Activated naive CD4-positive, alpha-beta T cell treated with anti-CD3 and anti-CD28 coated beads, Interleukin-2, amount 10 ng/mL, durations not matched to agents 7 days and 5 days (primary cell): ENCODE measurements around the gene NECTIN1.

Source experiments
- CTCF ChIA-PET: fragments of 350-600 bp; sonication (Branson Sonifier 250); formaldehyde crosslinking; loops from one replicate; lab custom pipeline; 2021; ENCODE audit warnings: antibody characterized with exemption; lab: Charles Lee
- DNase-seq: peaks from one replicate; pipeline ENCODE4 v3.0.0-alpha.2; 2020
- H3K27ac Mint-ChIP-seq: one replicate; pipeline ENCODE4 v1.8.0; 2021; ENCODE audit warnings: mild to moderate bottlenecking, moderate library complexity, mixed read lengths
- H3K27me3 Mint-ChIP-seq: one replicate; pipeline ENCODE4 v1.8.0; 2021; ENCODE audit warnings: mild to moderate bottlenecking, mixed read lengths
- H3K36me3 Mint-ChIP-seq: one replicate; pipeline ENCODE4 v1.8.0; 2021; ENCODE audit warnings: mixed read lengths
- H3K4me1 Mint-ChIP-seq: one replicate; pipeline ENCODE4 v1.8.0; 2021; ENCODE audit warnings: mixed read lengths
- H3K4me3 Mint-ChIP-seq: one replicate; pipeline ENCODE4 v1.8.0; 2021; ENCODE audit warnings: mild to moderate bottlenecking, moderate library complexity, mixed read lengths
- H3K9me3 Mint-ChIP-seq: one replicate; pipeline ENCODE4 v1.8.0; 2021; ENCODE audit warnings: mixed read lengths

Gene NECTIN1

DNA sequence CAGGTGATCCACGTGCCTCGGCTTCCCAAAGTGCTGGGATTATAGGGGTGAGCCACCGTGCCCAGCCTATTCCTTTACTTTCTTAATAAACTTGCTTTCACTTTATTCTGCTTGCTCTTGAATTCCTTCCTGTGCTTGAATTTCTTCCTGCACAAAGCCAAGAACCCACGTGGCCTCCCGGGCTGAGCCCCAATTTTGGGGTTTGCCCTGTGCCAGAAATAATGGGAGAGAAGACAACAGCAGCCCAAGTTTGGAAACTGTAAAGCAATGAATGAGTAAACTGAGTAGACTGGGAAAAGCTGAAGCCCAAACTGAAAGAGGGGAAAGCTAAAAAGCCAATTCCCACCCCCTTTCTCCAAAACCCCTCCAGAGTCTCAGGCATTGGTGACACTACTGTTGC is 136.4 kb downstream of the NECTIN1 start:
- peaks cover 29% of the 10 kb centered on the region for H3K27me3 Mint-ChIP-seq
- CTCF ChIA-PET = no interaction called here
- DNase-seq = no peak
- no peaks in the 10 kb centered on the region for H3K36me3 Mint-ChIP-seq
- H3K4me3 Mint-ChIP-seq = no peak overlapping the region
- no peak overlapping the region for H3K27ac Mint-ChIP-seq
- H3K9me3 Mint-ChIP-seq = no peaks in the 10 kb centered on the region
- peaks cover 2% of the 10 kb centered on the region for H3K4me1 Mint-ChIP-seq

DNA sequence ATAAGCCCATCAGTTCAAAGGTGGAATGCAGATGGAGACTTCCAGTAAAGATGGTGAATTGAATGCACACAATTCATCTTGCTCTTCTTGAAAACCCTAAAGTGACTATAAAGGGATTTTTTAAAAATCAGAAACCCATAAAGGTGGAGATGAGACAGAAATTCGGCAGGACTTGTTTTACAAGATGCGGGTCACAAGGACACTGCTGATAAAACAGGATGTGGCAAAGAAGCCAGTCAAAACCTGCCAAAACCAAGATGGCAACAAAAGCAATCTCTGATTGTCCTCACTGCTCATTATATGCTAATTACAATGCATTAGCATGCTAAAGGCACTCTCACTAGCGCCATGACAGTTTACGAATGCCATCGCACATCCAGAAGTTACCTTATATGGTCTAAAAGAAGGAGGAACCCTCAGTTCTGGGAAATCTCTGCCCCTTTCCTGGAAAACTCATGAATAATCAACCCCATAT is 137.1 kb downstream of the NECTIN1 start:
- peaks cover 2% of the 10 kb centered on the region for H3K4me1 Mint-ChIP-seq
- peaks cover 33% of the 10 kb centered on the region for H3K27me3 Mint-ChIP-seq
- no peak for DNase-seq
- H3K4me3 Mint-ChIP-seq = no peak overlapping the region
- CTCF ChIA-PET = no interaction called here
- no peaks in the 10 kb centered on the region for H3K9me3 Mint-ChIP-seq
- H3K36me3 Mint-ChIP-seq = no peaks in the 10 kb centered on the region
- H3K27ac Mint-ChIP-seq = no peak overlapping the region

DNA sequence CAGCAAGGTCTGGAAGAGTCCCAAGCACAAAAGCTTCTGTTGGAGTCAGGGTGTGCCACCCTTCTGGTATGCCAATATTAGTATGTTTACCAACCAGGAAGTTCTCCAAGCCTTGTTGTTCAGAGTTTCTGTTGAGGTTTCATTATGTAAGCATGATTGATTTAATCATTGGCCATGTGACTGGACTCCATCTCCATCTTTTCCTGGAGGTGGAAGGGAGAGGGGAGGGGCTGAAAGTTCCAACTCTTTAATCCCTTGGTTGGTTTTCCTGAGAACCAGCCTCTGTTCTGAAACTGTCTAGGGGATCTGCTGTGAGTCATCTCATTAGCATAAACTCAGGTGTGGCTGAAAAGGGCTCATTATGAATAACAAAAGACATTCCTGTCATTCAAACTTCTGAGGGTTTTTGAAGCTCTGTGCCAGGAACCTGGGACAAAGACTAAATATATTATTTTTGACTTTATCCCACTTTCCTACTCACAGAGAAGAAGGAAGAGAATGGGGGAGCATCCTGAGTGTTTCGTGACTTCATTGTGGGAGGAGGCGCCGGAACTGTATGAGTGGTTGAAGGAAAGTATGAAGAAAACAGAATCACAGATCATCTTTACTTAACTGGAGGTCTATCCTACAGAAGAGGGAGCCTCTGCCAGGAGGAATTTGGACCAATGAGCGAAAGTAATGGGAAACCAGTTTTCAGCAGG is 138.2 kb downstream of the NECTIN1 start:
- DNase-seq = no peak
- Mint-ChIP-seq H3K27ac (no peak overlapping the region), H3K4me3 (no peak overlapping the region), H3K36me3 (no peaks in the 10 kb centered on the region), H3K9me3 (no peaks in the 10 kb centered on the region), H3K4me1 (peaks cover 2% of the 10 kb centered on the region), H3K27me3 (peaks cover 43% of the 10 kb centered on the region)
- CTCF ChIA-PET = no interaction called here

DNA sequence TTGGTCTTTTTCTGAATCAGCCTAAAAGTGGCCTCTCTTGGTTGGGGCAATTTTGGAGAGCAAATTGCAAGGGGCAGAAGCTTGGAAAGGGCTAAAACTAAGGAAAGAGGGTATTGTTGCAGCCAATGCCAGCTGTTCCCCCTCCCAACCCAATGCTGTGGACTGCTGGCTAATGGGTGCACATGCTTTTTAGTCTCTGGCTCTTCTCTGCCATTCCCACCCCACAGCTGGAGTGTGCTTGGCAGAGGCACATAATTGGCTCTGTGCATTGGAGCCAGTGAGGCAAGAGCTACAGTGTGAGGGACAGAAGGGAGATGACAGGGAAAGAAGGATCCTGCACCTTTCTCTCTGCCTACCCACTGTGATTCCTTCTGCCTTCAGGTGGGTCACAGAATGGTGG is 140.0 kb downstream of the NECTIN1 start:
- H3K27ac Mint-ChIP-seq = no peak overlapping the region
- no peaks in the 10 kb centered on the region for H3K36me3 Mint-ChIP-seq
- CTCF ChIA-PET = no interaction called here

More for the DNA sequence above, 140.0 kb downstream of the NECTIN1 start:
- Mint-ChIP-seq H3K4me3 (no peak overlapping the region), H3K27me3 (peaks cover 54% of the 10 kb centered on the region), H3K4me1 (peaks cover 9% of the 10 kb centered on the region), H3K9me3 (no peaks in the 10 kb centered on the region)
- no peak for DNase-seq
